Measurements from ENCODE around the gene FBXO11.
"Not testable (repeated sequence)": the region's sequence is repeated elsewhere in the genome, so short reads cannot be mapped to it uniquely, and the experiment has no call there.

Gene FBXO11

GRCh38 chr2:47897883-47898731 lies 8.2 kb downstream of the FBXO11 start:
- no peak for DNase-seq (ENCODE audit: low spot score)

GRCh38 chr2:47897191-47897882 lies 9.0 kb downstream of the FBXO11 start:
- DNase-seq (ENCODE audit: low spot score), result not testable (repeated sequence)

GRCh38 chr2:47896450-47896968 lies 9.8 kb downstream of the FBXO11 start:
- DNase-seq (ENCODE audit: low spot score), result no peak

- DNase-seq (ENCODE audit: low spot score), result no peak
Observed at GRCh38 chr2:47893771-47894170, 12.5 kb downstream of the FBXO11 start.

GRCh38 chr2:47892338-47892730 lies 14.0 kb downstream of the FBXO11 start:
- DNase-seq (ENCODE audit: low spot score), result no peak

- no peak for DNase-seq (ENCODE audit: low spot score)
Observed at GRCh38 chr2:47891369-47892337, 14.6 kb downstream of the FBXO11 start.

GRCh38 chr2:47890711-47891368 lies 15.5 kb downstream of the FBXO11 start:
- no peak for DNase-seq (ENCODE audit: low spot score)

- no peak for DNase-seq (ENCODE audit: low spot score)
Observed at GRCh38 chr2:47888581-47889280, 17.6 kb downstream of the FBXO11 start.

- DNase-seq (ENCODE audit: low spot score), result no peak
Observed at GRCh38 chr2:47876912-47877311, 29.4 kb downstream of the FBXO11 start.

GRCh38 chr2:47872941-47873340 lies 33.4 kb downstream of the FBXO11 start:
- DNase-seq (ENCODE audit: low spot score), result no peak

GRCh38 chr2:47870641-47871540 lies 35.4 kb downstream of the FBXO11 start:
- no peak for DNase-seq (ENCODE audit: low spot score)

- DNase-seq (ENCODE audit: low spot score), result peak; percentile 9
Observed at GRCh38 chr2:47869859-47870595, 36.3 kb downstream of the FBXO11 start.

GRCh38 chr2:47868611-47869352 lies 37.5 kb downstream of the FBXO11 start:
- DNase-seq (ENCODE audit: low spot score), result no peak

GRCh38 chr2:47867205-47867604 lies 39.1 kb downstream of the FBXO11 start:
- DNase-seq (ENCODE audit: low spot score), result peak; percentile 66

- no peak for DNase-seq (ENCODE audit: low spot score)
Observed at GRCh38 chr2:47864566-47864965, 41.7 kb downstream of the FBXO11 start.

GRCh38 chr2:47862949-47863348 lies 43.3 kb downstream of the FBXO11 start:
- DNase-seq (ENCODE audit: low spot score), result no peak

- peak; percentile 43 for DNase-seq (ENCODE audit: low spot score)
Observed at GRCh38 chr2:47853067-47853777, 53.1 kb downstream of the FBXO11 start.

GRCh38 chr2:47850198-47850597 lies 56.1 kb downstream of the FBXO11 start:
- no peak for DNase-seq (ENCODE audit: low spot score)
